ENCODE measurements around the gene MPDZ.

Gene MPDZ

GRCh38 chr9:13165236-13165945, 114.1 kb downstream of the MPDZ start:
- H3K4me3 ChIP-seq (replicated peaks in 1 of 2; ENCODE audit: low read depth in 2 of 2, low read length in 2 of 2), result no peak overlapping the region
- DNase-seq (ENCODE audit: low read depth in 2 of 2), result no peak
- no peak for TF ChIP-seq CTCF (IDR thresholded peaks at IDR 0.05; ENCODE audit: low read depth, low read length)

- TF ChIP-seq CTCF (IDR thresholded peaks at IDR 0.05; ENCODE audit: low read depth, low read length), result no peak
- no peak for DNase-seq (ENCODE audit: low read depth in 2 of 2)
- no peak overlapping the region for H3K4me3 ChIP-seq (replicated peaks in 1 of 2; ENCODE audit: low read depth in 2 of 2, low read length in 2 of 2)
Observed at GRCh38 chr9:13163946-13164345, 115.5 kb downstream of the MPDZ start.

DNA sequence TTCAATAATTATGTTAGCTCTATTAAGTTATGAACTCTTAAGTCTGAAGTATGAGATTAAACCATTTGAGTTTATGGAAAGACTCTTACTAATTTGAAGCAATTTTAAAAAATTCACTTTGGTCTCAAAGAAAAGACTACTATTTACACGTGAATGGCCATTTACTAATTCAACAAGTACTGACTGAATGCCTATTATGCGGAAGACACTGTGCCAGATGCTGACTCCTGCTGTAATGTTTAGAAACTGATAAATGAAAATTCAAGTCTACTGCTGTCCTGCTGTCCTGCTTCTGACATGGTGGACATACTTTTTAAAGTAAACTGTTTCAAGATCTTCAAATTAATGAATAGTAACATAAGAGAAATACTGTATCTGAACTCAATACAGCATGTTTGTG, 116.2 kb downstream of the MPDZ start:
- TF ChIP-seq CTCF (IDR thresholded peaks at IDR 0.05; ENCODE audit: low read depth, low read length), result no peak
- DNase-seq (ENCODE audit: low read depth in 2 of 2), result no peak
- no peak overlapping the region for H3K4me3 ChIP-seq (replicated peaks in 1 of 2; ENCODE audit: low read depth in 2 of 2, low read length in 2 of 2)

- no peak for DNase-seq (ENCODE audit: low read depth in 2 of 2)
- TF ChIP-seq CTCF (IDR thresholded peaks at IDR 0.05; ENCODE audit: low read depth, low read length), result no peak
- H3K4me3 ChIP-seq (replicated peaks in 1 of 2; ENCODE audit: low read depth in 2 of 2, low read length in 2 of 2), result no peak overlapping the region
Observed at GRCh38 chr9:13160051-13160450, 119.4 kb downstream of the MPDZ start.

- H3K4me3 ChIP-seq (replicated peaks in 1 of 2; ENCODE audit: low read depth in 2 of 2, low read length in 2 of 2), result no peak overlapping the region
- no peak for DNase-seq (ENCODE audit: low read depth in 2 of 2)
- no peak for TF ChIP-seq CTCF (IDR thresholded peaks at IDR 0.05; ENCODE audit: low read depth, low read length)
Observed at GRCh38 chr9:13158986-13159385, 120.5 kb downstream of the MPDZ start.

DNA sequence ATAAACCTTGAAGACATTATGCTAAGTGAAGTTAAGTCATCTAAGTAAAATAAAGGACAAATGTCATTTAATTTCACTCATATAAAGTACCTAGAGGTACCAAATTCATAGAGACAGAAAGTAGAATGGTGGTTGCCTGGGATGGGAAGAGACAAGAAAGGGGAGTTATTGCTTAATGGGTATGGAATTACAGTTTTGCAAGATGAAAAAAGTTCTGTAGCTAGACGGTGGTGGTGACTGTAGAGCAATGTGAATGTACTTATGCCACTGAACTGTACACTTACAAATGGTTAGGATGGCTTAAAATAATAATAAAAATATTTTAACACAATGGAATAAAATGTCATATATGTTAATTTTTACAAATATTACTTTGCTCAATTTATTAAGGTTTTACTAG, 128.0 kb downstream of the MPDZ start:
- no peak for TF ChIP-seq CTCF (IDR thresholded peaks at IDR 0.05; ENCODE audit: low read depth, low read length)
- no peak overlapping the region for H3K4me3 ChIP-seq (replicated peaks in 1 of 2; ENCODE audit: low read depth in 2 of 2, low read length in 2 of 2)
- DNase-seq (ENCODE audit: low read depth in 2 of 2), result no peak

GRCh38 chr9:13149454-13149853, 130.0 kb downstream of the MPDZ start:
- no peak for TF ChIP-seq CTCF (IDR thresholded peaks at IDR 0.05; ENCODE audit: low read depth, low read length)
- DNase-seq (ENCODE audit: low read depth in 2 of 2), result no peak
- no peak overlapping the region for H3K4me3 ChIP-seq (replicated peaks in 1 of 2; ENCODE audit: low read depth in 2 of 2, low read length in 2 of 2)
